GM19463 (cell line): ENCODE data around the gene ZBTB16.

Experiments
- ATAC-seq: cut with Tn5 transposase; IDR thresholded peaks from one replicate; pipeline ENCODE4 v1.9.1; 2021; ENCODE audit warnings: mild to moderate bottlenecking, moderate library complexity; ENCODE audit not compliant: unreplicated experiment

The ZBTB16 gene

DNA sequence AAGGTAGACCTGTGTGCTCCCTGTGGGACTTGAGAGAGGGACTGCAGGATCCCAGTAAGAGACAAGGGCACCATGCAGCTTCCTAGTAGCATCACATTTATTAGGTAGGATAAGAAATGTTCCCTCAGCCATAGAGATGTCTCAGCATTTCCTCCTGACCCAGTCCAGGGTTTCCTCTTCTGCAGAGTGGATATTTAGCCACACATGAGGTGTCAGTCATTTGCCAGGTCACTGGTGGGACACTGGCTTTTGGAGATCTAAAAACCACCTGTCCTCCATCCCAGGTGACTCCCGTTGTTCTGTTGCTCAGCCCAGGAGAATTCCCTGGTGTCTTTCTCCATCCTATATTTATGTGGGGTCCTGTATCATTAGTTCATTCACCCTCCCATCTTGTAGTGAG is 119.1 kb downstream of the ZBTB16 start:
- ATAC-seq = no peak

DNA sequence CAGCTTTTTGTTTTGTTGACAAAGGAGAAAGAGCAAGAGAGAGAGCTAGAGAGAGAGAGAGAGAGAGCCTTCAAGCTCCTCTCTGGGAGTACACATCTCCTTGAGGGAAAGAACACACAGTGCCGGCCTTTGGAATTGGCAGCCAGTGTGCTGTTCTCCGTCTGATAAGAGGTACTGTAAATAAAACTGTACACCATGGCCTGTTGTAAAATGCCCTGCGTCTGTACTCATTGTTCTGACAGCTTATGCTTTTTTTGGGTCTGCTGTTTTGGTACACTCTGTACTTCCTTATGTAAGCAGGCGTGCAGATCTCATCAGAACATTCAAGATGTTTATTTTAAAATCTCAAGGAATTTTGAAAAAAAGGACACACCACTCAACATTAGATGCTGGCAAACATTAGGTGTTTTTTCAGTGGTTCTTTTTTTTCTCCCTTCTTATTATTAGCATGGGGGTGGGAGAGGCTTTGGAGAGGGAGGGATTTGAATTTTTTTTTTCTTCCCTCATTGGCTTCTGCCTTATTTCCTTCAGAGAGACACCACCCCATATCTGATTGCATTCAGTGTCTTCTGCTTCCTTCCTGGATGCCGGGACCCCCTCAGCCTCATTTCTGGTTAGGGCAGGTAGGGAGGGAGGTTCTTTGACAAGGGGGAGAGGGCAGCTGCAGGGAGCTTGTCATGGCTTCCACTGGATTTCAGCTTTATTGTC is 119.9 kb downstream of the ZBTB16 start:
- no peak for ATAC-seq

DNA sequence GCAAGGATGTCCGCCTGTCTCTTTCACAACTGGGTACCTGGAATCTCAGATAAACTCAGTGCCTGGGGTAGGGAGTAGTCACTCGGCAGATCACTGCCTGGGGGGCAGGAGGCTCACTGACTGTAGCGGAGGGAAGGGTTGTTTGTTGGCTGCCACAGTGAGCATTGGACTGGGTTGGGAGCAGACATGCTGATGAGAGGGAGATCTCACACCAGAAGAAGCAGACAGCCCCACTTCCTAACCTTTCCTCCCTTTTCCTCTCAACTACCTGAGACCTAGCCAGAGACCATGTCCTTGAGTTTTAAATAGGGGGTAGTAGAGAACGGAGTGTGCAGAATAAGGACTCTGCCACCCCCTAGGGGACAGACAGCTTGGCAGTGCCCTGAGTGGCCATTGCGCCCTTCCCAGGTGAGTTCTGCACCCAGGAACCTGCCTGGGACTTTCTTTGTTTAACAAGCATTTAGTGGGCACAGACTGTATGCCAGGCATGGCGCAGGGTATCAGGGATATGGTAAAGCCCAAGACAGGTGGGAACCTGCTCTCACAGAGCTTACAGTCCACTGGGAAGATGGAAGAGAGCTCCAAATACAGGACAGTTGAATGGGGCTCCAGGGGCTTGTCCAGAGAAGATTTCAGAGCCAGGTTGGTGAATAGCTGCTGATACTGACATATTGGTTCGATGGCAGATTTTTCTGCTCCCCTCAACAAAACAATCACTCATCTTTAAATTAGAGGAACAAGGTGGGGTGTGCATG is 121.0 kb downstream of the ZBTB16 start:
- no peak for ATAC-seq

DNA sequence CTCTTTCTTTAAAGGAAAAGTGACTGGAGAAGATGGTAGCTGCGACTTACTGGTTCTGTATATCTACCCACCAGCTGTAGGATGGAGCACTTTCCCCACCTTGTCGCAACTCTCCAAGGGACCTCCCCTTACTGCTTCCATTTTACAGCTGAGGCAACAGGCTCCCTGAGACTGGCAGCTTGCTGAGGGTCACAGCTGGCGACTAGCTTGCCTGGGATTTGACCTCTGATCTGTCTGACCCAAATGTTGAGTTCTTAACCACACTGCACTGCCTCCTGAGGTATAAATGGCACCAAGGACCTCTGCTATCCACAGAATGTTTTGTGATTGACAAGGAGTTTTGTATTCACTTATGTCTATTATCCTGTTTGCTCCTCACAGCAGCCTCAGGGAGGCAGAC is 121.7 kb downstream of the ZBTB16 start:
- no peak for ATAC-seq

DNA sequence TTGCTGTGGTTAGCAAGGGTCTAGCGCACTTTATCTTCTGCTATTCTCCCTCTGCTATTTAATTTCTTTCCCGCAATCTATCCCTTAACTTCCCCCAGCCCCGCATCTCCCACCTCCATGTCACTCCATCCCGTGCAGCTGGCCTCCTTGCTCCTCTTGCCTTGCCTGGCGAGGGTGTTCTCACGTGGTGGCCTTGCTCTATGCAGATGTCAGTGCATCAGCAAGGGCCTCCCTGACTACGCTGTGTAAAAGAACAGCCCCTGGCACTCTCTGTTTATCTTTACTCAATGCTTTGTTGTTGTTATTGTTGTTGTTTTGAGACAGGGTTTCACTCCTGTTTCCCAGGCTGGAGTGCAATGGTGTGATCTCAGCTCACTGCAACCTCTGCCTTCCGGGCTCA is 122.2 kb downstream of the ZBTB16 start:
- ATAC-seq = no peak

DNA sequence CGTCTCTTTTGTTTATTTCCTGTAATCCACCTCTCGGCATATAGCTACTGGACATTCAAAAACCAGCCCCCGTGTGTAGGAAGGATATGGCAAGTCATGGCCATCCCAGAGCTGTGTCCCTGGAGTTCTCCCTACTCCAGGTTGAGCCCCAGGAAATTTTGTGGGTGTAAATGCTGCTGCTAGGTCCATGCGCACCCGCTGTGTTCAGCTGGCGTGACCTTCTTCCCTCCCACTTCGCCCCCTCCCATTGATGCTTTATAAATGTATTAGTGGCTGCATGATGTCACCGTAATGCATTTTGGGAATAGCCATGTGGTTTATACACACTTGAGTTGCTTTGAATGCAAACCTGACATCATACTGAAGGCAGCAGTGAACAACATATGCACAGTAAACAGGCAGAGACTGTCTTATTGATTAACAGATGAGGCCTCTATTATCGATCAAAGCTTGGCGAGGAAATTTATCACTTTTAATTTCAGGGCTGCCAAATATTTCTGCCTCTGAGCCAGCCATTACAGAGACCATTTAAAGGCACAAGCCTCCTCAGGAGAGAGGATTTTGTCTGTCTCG is 123.0 kb downstream of the ZBTB16 start:
- ATAC-seq = no peak

DNA sequence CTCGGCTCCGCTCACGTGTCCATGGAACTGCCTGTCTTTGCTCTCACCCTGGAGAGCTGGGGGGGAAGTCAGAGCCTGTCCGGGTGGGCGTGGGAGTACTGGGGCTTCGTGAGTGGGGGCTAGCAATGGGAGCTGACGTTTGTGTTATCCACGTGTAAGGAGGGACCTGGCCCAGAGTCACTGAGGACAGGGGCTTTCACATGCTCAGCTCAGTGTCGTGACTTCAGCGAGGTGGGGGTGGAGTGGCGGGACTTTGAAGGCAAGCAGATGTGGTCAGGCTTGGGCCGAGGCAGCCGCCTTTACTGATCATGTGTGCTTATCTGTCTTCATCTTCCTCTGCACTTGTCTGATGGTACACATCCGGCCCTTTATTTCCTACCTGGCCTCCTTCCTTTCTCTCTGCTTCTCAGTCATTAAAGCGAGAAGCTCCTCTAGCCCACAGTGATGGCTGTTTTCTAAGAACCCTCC is 123.6 kb downstream of the ZBTB16 start:
- no peak for ATAC-seq

DNA sequence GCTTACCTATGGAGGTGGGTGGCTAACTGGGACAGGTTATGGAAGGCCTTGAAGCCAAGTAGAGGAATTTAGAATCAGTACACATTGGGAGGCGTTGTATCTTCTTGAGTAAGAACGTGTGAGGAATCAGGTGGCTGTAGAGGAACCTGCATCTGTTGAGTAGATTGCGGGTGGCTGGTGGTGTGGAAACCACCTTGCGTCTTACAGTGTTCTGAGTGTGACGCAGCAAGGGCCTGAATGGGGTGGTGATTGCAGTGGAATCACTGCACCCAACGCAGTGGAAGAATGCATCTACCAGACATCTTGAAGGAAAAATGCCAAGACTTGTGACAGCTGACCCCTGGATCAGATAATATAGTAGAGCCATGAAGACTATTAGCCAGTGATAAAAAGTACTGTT is 125.9 kb downstream of the ZBTB16 start:
- ATAC-seq = no peak

DNA sequence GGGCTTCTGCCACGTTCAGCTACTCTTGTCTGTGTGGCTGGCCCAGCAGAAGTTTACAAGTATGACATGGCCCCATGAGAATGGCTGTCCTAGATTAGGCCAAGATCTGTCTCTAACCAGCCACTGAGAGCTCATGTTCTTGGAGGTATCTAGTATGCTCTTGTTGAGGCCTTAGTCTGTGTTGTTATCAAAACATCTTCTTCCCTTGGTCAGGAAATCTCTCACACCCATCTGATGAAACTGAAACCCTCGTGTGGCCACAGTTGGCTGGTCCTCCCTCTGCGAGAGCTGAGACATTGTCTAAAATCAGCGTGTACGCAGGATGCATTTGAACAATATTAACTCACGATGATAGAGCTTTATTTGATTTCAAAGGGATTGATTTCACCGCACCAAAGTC is 127.7 kb downstream of the ZBTB16 start:
- ATAC-seq = no peak

DNA sequence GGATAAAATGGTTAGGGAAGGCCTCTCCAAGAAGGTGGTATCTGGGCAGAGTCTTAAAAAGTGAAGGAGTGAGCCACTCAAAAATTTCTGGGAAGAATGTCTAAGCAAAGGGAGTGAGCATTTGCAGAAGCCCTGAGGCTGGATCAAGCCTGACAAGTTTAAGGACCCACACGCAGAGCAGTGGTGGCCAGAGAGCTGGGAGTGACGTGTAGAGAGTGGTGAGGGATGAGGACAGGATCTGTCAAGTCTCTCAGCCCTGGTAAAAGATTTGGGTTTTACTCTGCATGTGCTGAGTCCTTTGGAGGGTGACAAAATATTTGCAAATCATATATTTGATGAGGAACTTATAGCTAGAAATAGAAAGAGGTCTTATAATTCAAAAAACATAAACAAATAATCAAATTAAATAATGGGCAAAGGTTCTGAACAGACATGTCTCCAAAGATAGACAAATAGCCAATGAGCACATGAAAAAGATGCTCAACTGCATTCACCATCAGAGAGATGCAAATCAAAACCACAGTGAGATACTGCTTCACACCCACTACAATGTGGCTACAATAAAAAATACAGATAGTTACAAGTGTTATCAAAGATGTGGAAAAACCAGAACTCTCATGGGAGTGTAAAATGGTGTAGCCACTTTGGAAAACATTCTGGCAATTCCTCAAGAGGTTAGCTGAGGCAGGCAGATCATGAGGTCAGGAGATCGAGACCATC is 129.5 kb downstream of the ZBTB16 start:
- no peak for ATAC-seq

DNA sequence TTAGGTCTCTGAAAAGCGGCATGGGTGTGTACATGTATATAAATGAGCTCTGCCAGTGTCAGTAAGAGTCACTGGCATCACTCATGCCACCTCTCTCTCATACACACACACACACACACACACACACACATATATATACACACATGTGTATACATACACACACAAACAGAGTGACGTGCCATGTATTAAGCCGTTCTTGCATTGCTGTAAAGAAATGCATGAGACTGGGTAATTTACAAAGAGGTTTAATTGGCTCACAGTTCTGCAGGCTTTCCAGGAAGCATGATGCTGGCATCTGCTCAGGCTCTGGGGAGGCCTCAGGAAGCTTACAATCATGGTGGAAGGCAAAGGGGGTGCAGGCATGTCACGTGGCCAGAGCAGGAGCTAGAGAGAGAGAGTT is 131.1 kb downstream of the ZBTB16 start:
- no peak for ATAC-seq

DNA sequence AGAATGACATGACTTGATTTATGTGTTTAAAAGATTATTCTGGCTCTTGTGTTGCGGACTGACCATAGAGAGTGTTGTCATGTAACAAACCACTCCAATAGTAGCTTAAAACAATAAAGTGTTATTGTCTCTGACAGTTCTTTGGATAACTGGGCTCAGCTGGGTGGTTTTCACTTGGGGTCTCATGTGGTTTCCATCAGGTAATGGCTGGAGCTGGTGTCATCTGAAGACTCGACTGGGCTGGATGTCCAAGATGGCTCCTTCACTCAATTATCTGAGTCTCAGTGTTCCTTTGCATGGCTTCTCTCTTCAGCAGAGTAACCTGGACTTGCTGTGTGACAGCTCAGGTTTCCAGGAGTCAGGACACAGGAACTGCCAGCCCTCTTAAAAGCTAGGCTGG is 132.4 kb downstream of the ZBTB16 start:
- no peak for ATAC-seq

DNA sequence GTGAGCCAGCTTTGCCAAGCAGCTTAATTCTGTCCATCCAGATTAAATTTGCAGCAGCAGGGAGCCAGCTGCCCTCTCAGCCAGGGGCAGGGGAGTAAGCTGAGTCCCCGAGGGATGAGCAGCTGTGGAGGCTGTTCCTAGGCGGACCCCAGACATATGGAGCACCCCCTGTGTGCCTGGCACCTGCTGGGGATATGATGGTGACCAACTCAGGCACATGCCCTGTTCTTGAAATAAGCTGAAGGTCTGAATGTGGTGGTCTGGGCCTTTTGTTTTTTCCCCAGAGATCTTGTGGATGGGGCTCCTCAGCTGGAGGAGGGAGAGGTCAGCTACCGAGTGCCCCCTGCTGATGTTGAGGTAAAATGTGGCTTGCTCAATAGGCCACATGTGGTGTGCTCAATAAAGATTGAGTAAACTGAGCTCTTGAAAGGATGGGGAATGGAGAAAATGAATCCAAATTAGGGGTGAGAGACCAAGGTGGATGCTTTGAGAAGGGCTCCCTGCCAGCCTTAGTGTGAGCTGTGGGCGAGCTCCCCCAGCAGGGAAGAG is 133.4 kb downstream of the ZBTB16 start:
- ATAC-seq = no peak

DNA sequence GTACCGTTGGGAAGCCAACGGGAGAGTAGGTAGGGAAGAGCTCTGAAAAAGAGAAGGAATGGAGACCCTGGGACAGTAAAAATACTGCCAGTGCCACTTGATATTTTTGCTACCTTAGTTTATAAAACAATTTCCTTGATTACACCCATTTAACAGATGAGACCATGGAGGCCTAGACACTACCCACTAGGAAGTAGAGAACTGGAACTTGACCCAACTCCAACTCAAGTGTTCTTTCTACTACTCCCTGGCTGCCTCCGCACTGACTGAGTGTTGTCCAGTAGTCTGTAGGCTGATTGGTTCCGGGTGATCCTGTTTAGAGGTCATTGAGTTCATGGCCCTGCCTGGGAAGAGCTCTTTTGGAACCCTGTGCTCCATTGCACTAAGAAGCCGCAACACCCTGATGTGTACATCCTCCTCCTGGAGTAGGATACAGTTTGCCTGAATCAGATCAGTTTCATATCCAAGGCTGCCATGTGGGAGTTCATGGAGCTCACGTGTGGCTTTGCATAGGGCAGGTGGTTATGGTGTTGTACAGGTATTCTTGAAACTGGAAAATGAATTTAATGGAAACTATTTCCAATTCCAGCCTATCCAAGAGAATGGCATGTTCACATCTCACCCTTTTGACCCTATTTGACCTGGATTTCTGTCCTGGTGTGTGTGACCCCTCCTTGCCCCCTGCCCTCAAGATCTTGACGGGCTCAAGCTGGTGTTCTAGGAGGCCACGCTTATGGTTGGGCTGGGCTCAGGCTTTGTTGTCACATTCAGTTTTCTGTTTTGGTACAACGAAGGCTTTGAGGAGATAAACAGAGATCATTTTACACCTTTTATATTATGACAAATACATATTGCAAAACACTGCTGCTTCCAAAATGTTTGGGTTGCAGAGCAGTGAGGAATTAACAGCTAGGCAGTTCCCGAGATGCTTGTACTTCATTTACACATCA is 134.5 kb downstream of the ZBTB16 start:
- ATAC-seq = no peak

DNA sequence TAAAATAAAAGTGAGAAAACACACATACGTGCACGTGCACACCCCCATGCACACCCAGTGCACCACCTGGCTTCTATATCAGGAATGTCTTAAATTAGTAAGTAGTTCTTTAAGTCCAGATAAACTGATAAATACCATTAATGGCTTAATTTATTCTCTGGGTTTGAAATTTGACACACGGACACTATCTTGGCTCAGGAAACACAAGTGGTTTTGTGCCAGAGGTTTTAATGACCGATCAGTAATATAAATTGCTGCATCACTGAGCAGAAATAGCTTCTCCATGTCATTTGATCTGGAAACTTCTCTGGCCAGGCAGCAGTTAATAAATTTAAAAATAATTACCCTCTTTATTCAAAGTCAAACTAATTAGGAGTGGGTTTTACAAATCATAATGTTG is 135.2 kb downstream of the ZBTB16 start:
- no peak for ATAC-seq

DNA sequence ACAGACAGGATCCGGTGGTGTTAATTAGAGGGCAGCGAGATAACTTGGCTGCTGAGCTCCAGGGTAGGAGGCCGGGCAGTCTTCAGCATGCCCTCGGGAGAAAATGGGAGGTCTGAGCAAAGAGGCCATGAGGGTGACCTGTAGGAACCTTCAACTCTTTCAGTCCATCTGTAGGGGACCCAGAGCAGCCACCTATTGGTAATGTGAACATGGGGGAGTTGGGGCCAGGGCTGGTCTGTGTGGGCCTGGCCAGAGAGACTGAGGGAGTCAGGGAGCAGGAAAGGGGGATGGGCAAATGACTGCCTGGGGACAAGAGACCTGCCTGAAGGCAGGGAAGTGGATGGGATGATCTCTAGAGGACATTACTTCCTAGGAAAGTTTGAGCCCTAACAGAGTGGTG is 135.6 kb downstream of the ZBTB16 start:
- ATAC-seq = no peak

DNA sequence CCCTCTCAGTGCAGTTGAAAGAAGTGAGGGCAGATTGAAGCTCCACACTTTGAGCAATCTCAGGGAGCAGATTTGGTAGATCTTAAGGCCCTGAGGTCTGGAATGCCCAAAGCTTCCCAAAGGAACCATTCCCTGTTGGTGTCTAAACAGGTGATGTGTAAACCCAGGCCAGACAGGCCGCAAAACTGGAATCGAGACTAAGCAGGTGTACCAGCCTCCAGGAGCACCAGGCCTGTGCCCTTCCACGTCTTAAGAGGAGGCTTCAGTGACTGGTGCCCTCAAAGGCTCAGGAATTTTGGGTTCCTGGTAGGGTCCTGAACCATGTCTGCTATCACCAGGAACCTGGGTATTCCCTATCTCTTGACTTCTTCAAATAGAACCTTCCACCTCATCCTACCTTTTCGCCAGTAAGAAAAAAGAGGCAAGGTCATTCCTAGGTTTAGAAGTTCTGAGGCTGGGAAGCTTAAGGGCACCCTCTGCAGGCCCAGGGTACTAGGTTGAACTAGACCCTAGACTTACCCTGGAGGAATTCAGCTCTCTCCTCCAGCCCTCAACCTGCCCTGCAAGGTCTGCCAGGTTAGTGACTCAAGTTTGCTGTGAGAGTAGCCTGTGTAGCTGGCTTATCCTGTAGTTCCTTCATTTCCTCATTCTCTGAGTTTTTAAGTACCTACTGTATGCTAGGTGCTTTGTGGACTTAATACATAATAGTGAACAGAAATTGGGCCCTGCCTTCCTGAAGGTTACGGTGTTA is 136.6 kb downstream of the ZBTB16 start:
- ATAC-seq = no peak

DNA sequence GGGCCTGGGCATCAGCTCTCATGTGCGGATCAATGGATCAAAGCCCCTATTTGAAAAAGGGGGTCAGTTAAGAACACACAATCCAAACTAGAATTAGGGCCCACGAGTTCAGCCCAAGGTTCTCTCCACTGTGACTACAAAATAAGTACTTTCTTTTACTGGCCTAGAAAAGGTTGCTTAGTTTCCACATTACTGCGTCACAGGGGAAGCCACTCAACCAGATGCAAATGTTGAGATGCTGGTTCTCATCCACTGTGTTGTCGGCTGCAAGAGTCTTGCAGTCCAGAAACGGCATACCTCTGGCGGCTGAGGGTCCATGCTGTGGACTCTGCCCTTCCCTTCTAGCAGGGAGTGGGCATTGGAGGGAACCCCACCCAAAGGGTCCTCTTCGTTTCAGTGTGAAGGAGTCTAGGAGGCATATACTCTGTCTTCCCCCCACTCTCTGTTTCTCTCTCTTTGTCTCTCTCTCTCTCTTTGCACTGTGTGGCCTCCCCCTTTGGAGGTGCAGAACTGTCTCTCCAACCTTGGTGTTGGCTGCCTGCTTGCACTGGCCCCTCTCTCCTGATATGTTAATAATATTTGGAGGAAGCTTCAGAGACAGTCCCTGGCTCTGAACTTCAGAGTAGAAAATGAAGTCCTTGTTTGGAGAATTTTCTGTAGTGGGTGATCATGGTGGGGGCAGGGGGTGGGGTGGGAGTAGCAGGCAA is 137.6 kb downstream of the ZBTB16 start:
- no peak for ATAC-seq
